K562 (cell line): ENCODE measurements around the gene RNF41. TPM values are rescaled to one million over a fixed set of nuclear protein-coding genes. Genes with fewer than 3 reads are reported as not detected.
A peak's percentile ranks its signal among the peaks of the same experiment; 100 is the strongest.

Experiments used
- ARNT ChIP-seq, 2 experiments: fragments of 450-650 bp; IDR thresholded peaks; 2 replicates each; pipeline ENCODE4 v1.6.1; 2016; ENCODE audit warnings: mild to moderate bottlenecking in 1 of 2
- ATF1 ChIP-seq, 2 experiments: fragments of 450-650 bp in 1 of 2; IDR thresholded peaks; 2 replicates each; pipeline ENCODE4 v1.6.1; 2016; ENCODE audit warnings: missing compliant biosample characterization in 1 of 2, missing genetic modification characterization in 1 of 2
- CREB1 ChIP-seq, 2 experiments: sonication (generic) in 1 of 2; formaldehyde crosslinking in 1 of 2; IDR thresholded peaks; 2 replicates each; pipeline versions ENCODE4 v1.6.1 to v1.8.0; 2012 to 2022; ENCODE audit warnings: inconsistent platforms in 1 of 2, mild to moderate bottlenecking in 1 of 2, missing genetic modification reagents in 1 of 2, moderate library complexity in 1 of 2
- HDAC2 ChIP-seq: fragments of 450-650 bp; IDR thresholded peaks from 2 replicates; pipeline ENCODE4 v1.6.1; 2016; ENCODE audit warnings: mild to moderate bottlenecking
- KLF6 ChIP-seq: fragments of 250-450 bp; sonication (Bioruptor Pico); IDR thresholded peaks from 2 replicates; pipeline ENCODE4 v1.4.0; 2020; ENCODE audit warnings: mild to moderate bottlenecking, moderate library complexity, borderline replicate concordance
- NRF1 ChIP-seq, 2 experiments: fragments of 450-650 bp; IDR thresholded peaks in 1 of 2; conservative IDR thresholded peaks in 1 of 2; 2 replicates each; pipeline ENCODE4 v1.6.1; 2014; ENCODE audit warnings: mild to moderate bottlenecking in 2 of 2
- PCBP1 ChIP-seq: fragments of 200-400 bp; formaldehyde crosslinking; IDR thresholded peaks from 2 replicates; pipeline ENCODE4 v1.6.1; 2018; ENCODE audit warnings: mild to moderate bottlenecking, low read depth, low read length; ENCODE audit not compliant: poor library complexity, severe bottlenecking
- PHF8 ChIP-seq: fragments of 200-600 bp; sonication (generic); IDR thresholded peaks from 2 replicates; pipeline ENCODE4 v1.6.1; 2012; ENCODE audit warnings: mixed run types, mild to moderate bottlenecking, inconsistent platforms, low read length, moderate library complexity, borderline replicate concordance
- POLR2B ChIP-seq: fragments of 450-650 bp; IDR thresholded peaks from 2 replicates; pipeline ENCODE4 v1.6.1; 2018; ENCODE audit warnings: low read depth; ENCODE audit not compliant: partially characterized antibody
- SMARCA4 ChIP-seq: fragments of 450-650 bp; IDR thresholded peaks from 2 replicates; pipeline ENCODE4 v1.6.1; 2016
- TGIF2 ChIP-seq: sonication (generic); formaldehyde crosslinking; IDR thresholded peaks from 2 replicates; pipeline ENCODE4 v1.8.1; 2022; ENCODE audit warnings: mild to moderate bottlenecking, missing genetic modification reagents, moderate library complexity
- polyA plus RNA-seq, 8 experiments: library from polyadenylated mRNA; depleted of rRNA in 4 of 8; stranded (reverse) in 5 of 8; unstranded in 3 of 8; fragments of >200 nt; fragmentation: Nextera tagmentation in 2 of 8; fragmentation: Illumina TruSeq in 1 of 8; extraction: Ambion mirVana in 2 of 8; extraction: Trizol in 1 of 8; gene quantifications; 2 replicates each; pipeline versions ENCODE4 v1.2.1 to v1.2.3, GENCODE V29; 2011 to 2014; ENCODE audit warnings: inconsistent platforms in 1 of 8, missing spikeins in 1 of 8
- total RNA-seq, 7 experiments: library from RNA; depleted of rRNA in 6 of 7; stranded (reverse); fragments of >200 nt in 6 of 7; fragmentation: Illumina TruSeq in 2 of 7; extraction: Trizol in 2 of 7; gene quantifications; 2 replicates each; pipeline versions ENCODE4 v1.2.1 to v1.2.3, GENCODE V29; 2011 to 2021; ENCODE audit warnings: low replicate concordance in 1 of 7
- TF ChIP-seq, protein P1 (sequence below): sonication (generic); formaldehyde crosslinking; IDR thresholded peaks from 2 replicates; pipeline ENCODE4 v1.8.0; 2022; ENCODE audit warnings: mild to moderate bottlenecking, missing genetic modification reagents
- TF ChIP-seq, protein P2 (sequence below): fragments of 450-650 bp; IDR thresholded peaks from 2 replicates; pipeline ENCODE4 v1.6.1; 2016; ENCODE audit warnings: low read depth, mild to moderate bottlenecking, moderate library complexity
- TF ChIP-seq, protein P3 (sequence below), 3 experiments: IDR thresholded peaks in 2 of 3; conservative IDR thresholded peaks in 1 of 3; 2 replicates each; pipeline ENCODE4 v1.5.1; 2011 to 2012; ENCODE audit warnings: low read length in 3 of 3, mild to moderate bottlenecking in 3 of 3, control low read depth in 2 of 3, improper control_type of control experiment in 1 of 3, inconsistent platforms in 1 of 3, low read depth in 1 of 3, mixed read lengths in 1 of 3, moderate library complexity in 1 of 3; ENCODE audit not compliant: insufficient read depth in 2 of 3
- TF ChIP-seq, protein P4 (sequence below), 2 experiments: fragments of 150-350 bp in 1 of 2; IDR thresholded peaks; 2 replicates each; pipeline ENCODE4 v1.6.1; 2012 to 2016; ENCODE audit warnings: low read depth in 2 of 2, low read length in 2 of 2, mild to moderate bottlenecking in 1 of 2, moderate library complexity in 1 of 2
- TF ChIP-seq, protein P5 (sequence below): fragments of 250-450 bp; sonication (Bioruptor Pico); IDR thresholded peaks from 2 replicates; pipeline ENCODE4 v1.5.0; 2022; ENCODE audit warnings: mild to moderate bottlenecking

Gene RNF41
- total and polyA plus RNA-seq, 9 of the 15 experiments (the other 6 are each of a cell fraction or from before 2014, with no cell fraction given) = 28.2 to 46.8 (median 33.8) TPM

DNA sequence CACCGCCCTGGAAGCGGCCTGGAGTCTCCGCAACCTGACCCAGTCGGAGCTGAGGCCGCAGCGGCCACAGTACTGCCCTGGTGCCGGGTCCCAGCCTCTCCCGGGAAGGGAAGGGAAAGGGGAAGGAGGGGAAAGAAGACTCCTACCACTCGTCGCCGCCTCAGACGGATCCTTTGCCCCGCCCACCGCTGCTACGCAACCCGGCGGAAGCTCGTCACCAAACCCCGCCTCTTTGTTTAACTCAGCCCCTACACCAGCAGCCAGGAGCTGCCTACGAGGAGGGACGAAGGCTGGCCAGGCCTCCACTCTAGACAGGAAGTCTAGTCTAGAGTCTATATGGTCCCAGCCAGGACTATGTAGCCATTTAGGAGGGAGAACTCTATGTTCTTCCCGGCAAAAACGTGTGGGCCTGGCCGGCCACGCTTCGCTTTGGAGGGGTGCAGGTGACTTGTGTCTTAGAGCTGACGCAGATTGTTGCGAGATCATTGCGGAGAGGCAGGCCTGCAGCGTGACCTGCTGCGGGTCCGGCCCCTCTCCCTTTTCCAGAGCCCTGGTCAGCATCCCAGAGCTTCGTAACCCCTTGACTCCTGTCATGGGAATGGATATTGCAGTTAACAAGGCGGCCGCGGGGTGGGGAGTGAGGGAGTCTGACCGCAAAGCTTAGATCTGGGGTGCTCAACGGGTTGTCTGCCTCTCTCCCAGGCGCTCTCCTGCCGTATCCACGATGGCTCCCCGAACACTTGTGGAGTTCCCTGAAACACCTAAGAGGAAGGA lies at the start of gene RNF41 (continued):
- TF ChIP-seq, protein P1, sequence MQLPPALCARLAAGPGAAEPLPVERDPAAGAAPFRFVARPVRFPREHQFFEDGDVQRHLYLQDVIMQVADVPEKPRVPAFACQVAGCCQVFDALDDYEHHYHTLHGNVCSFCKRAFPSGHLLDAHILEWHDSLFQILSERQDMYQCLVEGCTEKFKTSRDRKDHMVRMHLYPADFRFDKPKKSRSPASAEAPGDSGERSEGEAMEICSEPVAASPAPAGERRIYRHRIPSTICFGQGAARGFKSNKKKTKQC (CRISPR knock-in tag) = peak; percentile 72
- TF ChIP-seq CREB1 (IDR thresholded peaks at IDR 0.05) (peak; percentile 82), CREB1 (CRISPR knock-in tag; IDR thresholded peaks at IDR 0.05) (peak; percentile 81), TGIF2 (CRISPR knock-in tag) (no peak), SMARCA4 (no peak), PCBP1 (peak; percentile 56), POLR2B (peak; percentile 93), ARNT (IDR thresholded peaks at IDR 0.05) (no peak; a peak in 1 of 4 replicates), KLF6 (CRISPR knock-in tag) (no peak), NRF1 (conservative IDR thresholded peaks at IDR 0.05 in 1 of 2, IDR thresholded peaks at IDR 0.05 in 1 of 2) (peak; percentile 89 to 90), PHF8 (peak; percentile 89), HDAC2 (peak; percentile 35; the same call in 1 of the 2 replicates), ATF1 (CRISPR knock-in tag; IDR thresholded peaks at IDR 0.05) (no peak), ATF1 (tag; IDR thresholded peaks at IDR 0.05) (peak; percentile 94)
- TF ChIP-seq, protein P2, sequence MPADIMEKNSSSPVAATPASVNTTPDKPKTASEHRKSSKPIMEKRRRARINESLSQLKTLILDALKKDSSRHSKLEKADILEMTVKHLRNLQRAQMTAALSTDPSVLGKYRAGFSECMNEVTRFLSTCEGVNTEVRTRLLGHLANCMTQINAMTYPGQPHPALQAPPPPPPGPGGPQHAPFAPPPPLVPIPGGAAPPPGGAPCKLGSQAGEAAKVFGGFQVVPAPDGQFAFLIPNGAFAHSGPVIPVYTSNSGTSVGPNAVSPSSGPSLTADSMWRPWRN = 0 out of 2 replicates have a peak, but pooled peaks have one; percentile 9
- TF ChIP-seq, protein P3, sequence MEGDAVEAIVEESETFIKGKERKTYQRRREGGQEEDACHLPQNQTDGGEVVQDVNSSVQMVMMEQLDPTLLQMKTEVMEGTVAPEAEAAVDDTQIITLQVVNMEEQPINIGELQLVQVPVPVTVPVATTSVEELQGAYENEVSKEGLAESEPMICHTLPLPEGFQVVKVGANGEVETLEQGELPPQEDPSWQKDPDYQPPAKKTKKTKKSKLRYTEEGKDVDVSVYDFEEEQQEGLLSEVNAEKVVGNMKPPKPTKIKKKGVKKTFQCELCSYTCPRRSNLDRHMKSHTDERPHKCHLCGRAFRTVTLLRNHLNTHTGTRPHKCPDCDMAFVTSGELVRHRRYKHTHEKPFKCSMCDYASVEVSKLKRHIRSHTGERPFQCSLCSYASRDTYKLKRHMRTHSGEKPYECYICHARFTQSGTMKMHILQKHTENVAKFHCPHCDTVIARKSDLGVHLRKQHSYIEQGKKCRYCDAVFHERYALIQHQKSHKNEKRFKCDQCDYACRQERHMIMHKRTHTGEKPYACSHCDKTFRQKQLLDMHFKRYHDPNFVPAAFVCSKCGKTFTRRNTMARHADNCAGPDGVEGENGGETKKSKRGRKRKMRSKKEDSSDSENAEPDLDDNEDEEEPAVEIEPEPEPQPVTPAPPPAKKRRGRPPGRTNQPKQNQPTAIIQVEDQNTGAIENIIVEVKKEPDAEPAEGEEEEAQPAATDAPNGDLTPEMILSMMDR (IDR thresholded peaks at IDR 0.05 in 2 of 3, conservative IDR thresholded peaks at IDR 0.05 in 1 of 3; ENCODE audit: insufficient read depth in 2 of 3, low read depth in 1 of 3, low read length in 3 of 3) = 0 out of 6 replicates have a peak, but pooled peaks of 2 of the 3 experiments have one; percentile 5 to 30
- TF ChIP-seq, protein P4, sequence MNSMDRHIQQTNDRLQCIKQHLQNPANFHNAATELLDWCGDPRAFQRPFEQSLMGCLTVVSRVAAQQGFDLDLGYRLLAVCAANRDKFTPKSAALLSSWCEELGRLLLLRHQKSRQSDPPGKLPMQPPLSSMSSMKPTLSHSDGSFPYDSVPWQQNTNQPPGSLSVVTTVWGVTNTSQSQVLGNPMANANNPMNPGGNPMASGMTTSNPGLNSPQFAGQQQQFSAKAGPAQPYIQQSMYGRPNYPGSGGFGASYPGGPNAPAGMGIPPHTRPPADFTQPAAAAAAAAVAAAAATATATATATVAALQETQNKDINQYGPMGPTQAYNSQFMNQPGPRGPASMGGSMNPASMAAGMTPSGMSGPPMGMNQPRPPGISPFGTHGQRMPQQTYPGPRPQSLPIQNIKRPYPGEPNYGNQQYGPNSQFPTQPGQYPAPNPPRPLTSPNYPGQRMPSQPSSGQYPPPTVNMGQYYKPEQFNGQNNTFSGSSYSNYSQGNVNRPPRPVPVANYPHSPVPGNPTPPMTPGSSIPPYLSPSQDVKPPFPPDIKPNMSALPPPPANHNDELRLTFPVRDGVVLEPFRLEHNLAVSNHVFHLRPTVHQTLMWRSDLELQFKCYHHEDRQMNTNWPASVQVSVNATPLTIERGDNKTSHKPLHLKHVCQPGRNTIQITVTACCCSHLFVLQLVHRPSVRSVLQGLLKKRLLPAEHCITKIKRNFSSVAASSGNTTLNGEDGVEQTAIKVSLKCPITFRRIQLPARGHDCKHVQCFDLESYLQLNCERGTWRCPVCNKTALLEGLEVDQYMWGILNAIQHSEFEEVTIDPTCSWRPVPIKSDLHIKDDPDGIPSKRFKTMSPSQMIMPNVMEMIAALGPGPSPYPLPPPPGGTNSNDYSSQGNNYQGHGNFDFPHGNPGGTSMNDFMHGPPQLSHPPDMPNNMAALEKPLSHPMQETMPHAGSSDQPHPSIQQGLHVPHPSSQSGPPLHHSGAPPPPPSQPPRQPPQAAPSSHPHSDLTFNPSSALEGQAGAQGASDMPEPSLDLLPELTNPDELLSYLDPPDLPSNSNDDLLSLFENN (IDR thresholded peaks at IDR 0.05; ENCODE audit: low read depth in 2 of 2, low read length in 2 of 2) = peak in 1 of 2 experiments; percentile 56; a peak in 2 of 4 replicates
- TF ChIP-seq, protein P5, sequence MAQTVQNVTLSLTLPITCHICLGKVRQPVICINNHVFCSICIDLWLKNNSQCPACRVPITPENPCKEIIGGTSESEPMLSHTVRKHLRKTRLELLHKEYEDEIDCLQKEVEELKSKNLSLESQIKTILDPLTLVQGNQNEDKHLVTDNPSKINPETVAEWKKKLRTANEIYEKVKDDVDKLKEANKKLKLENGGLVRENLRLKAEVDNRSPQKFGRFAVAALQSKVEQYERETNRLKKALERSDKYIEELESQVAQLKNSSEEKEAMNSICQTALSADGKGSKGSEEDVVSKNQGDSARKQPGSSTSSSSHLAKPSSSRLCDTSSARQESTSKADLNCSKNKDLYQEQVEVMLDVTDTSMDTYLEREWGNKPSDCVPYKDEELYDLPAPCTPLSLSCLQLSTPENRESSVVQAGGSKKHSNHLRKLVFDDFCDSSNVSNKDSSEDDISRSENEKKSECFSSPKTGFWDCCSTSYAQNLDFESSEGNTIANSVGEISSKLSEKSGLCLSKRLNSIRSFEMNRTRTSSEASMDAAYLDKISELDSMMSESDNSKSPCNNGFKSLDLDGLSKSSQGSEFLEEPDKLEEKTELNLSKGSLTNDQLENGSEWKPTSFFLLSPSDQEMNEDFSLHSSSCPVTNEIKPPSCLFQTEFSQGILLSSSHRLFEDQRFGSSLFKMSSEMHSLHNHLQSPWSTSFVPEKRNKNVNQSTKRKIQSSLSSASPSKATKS (CRISPR knock-in tag) = 0 out of 2 replicates have a peak, but pooled peaks have one; percentile 31
